ENCODE results near the gene KRTAP10-1. TPM values are rescaled to one million over a fixed set of nuclear protein-coding genes. Genes with fewer than 3 reads are reported as not detected.

The KRTAP10-1 gene
- total RNA-seq, 4 donors from 2014 or later: not detected

- intact Hi-C loops (cut with DNase I; ENCODE audit: low total_unique reads): no loop called here
- no peaks in the 10 kb centered on the region for H3K36me3 ChIP-seq
- peaks cover 0 to 5% of the 10 kb centered on the region in 2 donors for H3K9me3 ChIP-seq
- H3K4me1 ChIP-seq: no peaks in the 10 kb centered on the region
- no peaks in the 10 kb centered on the region for H3K27me3 ChIP-seq
- DNase-seq: no peak
- H3K27ac ChIP-seq: no peak overlapping the region
- H3K4me3 ChIP-seq: no peak overlapping the region
- TF ChIP-seq POLR2A (IDR thresholded peaks at IDR 0.05): no peak
- TF ChIP-seq, protein P1, sequence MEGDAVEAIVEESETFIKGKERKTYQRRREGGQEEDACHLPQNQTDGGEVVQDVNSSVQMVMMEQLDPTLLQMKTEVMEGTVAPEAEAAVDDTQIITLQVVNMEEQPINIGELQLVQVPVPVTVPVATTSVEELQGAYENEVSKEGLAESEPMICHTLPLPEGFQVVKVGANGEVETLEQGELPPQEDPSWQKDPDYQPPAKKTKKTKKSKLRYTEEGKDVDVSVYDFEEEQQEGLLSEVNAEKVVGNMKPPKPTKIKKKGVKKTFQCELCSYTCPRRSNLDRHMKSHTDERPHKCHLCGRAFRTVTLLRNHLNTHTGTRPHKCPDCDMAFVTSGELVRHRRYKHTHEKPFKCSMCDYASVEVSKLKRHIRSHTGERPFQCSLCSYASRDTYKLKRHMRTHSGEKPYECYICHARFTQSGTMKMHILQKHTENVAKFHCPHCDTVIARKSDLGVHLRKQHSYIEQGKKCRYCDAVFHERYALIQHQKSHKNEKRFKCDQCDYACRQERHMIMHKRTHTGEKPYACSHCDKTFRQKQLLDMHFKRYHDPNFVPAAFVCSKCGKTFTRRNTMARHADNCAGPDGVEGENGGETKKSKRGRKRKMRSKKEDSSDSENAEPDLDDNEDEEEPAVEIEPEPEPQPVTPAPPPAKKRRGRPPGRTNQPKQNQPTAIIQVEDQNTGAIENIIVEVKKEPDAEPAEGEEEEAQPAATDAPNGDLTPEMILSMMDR (IDR thresholded peaks at IDR 0.05): no peak
These were observed 2.7 kb upstream of the KRTAP10-1 start for GRCh38 chr21:44542716-44543115.

- TF ChIP-seq POLR2A (IDR thresholded peaks at IDR 0.05): no peak
- TF ChIP-seq, protein P1 (IDR thresholded peaks at IDR 0.05): no peak
- H3K4me1 ChIP-seq: no peaks in the 10 kb centered on the region
- H3K36me3 ChIP-seq: no peaks in the 10 kb centered on the region
- intact Hi-C loops (cut with DNase I; ENCODE audit: low total_unique reads): no loop called here
- no peak overlapping the region for H3K4me3 ChIP-seq
- H3K27me3 ChIP-seq: no peaks in the 10 kb centered on the region
- H3K27ac ChIP-seq: no peak overlapping the region
- H3K9me3 ChIP-seq: no peaks in the 10 kb centered on the region
- no peak for DNase-seq
These were observed 820 bp upstream of the KRTAP10-1 start for GRCh38 chr21:44540741-44541288.

GRCh38 chr21:44539046-44539445, 949 bp downstream of the KRTAP10-1 start:
- H3K27me3 ChIP-seq: no peaks in the 10 kb centered on the region
- intact Hi-C loops (cut with DNase I; ENCODE audit: low total_unique reads): no loop called here
- no peak overlapping the region for H3K27ac ChIP-seq
- no peak overlapping the region for H3K4me3 ChIP-seq
- TF ChIP-seq, protein P1 (IDR thresholded peaks at IDR 0.05): no peak
- no peak for TF ChIP-seq POLR2A (IDR thresholded peaks at IDR 0.05)
- H3K4me1 ChIP-seq: no peaks in the 10 kb centered on the region
- no peaks in the 10 kb centered on the region for H3K36me3 ChIP-seq
- H3K9me3 ChIP-seq: no peaks in the 10 kb centered on the region
- DNase-seq: no peak

DNA sequence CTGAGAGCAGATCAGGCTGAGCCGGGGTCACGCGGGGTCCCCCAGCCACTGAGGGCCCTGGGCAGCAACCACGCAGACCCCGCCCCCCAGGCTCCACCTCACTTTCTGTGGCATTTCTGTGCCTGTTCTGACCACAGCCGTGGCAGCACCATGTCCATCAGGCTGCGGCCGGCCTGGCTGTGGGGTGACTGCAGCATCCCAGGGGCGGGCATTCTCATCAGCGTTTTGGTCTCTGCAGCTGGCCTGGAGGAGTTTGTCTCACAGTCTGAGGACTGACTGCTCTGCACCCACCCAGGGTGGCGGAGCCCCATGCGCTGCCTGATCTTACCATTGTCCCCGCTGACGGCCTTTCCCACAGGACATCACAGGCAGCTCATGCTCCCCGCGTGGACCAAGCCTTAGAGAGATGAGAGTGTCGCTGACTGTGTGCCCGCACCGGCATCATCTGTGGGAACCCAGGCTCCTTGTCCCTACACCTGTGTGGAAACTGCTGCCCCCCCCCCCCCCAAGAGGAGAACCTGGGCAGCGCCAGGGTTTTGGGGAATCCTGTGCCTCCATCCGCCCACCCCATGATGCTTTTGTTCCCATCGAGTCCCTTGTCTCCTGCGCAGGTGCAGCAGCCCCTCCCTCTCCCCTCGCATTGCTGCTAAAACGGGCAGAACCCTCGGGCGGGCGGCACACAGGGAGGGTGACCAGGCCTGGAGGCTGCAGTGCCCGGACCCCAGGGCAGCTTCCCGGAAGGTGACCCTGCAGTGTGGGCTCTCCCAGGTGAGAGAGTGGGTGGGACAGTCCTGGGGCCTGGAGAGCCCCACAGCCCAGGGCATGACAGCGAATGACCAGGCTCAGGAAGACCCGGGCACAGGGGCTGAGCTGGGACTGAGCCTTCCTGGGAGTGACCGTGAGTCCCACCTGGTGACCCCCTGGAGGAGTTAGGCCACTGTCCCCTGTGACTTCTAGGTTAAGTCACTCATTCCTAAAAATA, 1.8 kb downstream of the KRTAP10-1 start:
- TF ChIP-seq, protein P1 (IDR thresholded peaks at IDR 0.05): no peak
- no peak for TF ChIP-seq POLR2A (IDR thresholded peaks at IDR 0.05)
- intact Hi-C loops (cut with DNase I; ENCODE audit: low total_unique reads): no loop called here
- Histone ChIP-seq H3K4me3 (no peak overlapping the region), H3K27ac (no peak overlapping the region), H3K36me3 (no peaks in the 10 kb centered on the region), H3K27me3 (no peaks in the 10 kb centered on the region), H3K9me3 (no peaks in the 10 kb centered on the region), H3K4me1 (no peaks in the 10 kb centered on the region)
- DNase-seq: peak in 1 of 2 donors; percentile 7

DNA sequence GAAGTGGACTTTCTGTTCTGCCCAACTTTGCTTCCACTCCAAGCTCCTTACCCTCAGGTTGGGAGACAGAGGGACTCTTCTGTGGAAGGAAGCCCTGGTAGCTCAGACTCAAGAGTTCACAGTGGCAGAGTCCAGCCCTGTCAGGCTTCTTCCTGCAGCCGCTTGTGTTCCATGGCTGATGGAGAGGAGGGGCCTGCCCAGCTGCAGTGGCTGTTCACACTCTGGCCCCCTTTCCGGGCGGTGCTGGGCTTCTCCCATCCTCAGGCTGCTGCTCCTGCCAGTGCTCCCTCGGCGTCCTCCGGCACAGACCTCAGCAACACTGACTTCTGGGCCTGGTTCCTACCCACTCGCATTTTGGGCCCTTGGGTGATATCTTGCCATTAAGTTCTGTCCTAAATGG, 4.0 kb downstream of the KRTAP10-1 start:
- no peaks in the 10 kb centered on the region for H3K36me3 ChIP-seq

More for the DNA sequence above, 4.0 kb downstream of the KRTAP10-1 start:
- no peaks in the 10 kb centered on the region for H3K4me1 ChIP-seq
- H3K27ac ChIP-seq: no peak overlapping the region
- H3K4me3 ChIP-seq: no peak overlapping the region
- intact Hi-C loops (cut with DNase I; ENCODE audit: low total_unique reads): no loop called here
- no peak for TF ChIP-seq POLR2A (IDR thresholded peaks at IDR 0.05)
- TF ChIP-seq, protein P1 (IDR thresholded peaks at IDR 0.05): no peak
- H3K9me3 ChIP-seq: no peaks in the 10 kb centered on the region
- no peaks in the 10 kb centered on the region for H3K27me3 ChIP-seq
- DNase-seq: peak in 1 of 2 donors; percentile 7

Measured in uterus (tissue), 4 donors.